Central memory CD8-positive, alpha-beta T cell (primary cell): ENCODE data around the gene SGMS1.
"Not testable (repeated sequence)": the region's sequence is repeated elsewhere in the genome, so short reads cannot be mapped to it uniquely, and the experiment has no call there.

Experiments used
- ATAC-seq: fragments of 150-1000 bp; cut with Tn5 transposase; replicated peaks from 2 replicates; pipeline ENCODE4 v1.10.0; 2022; ENCODE audit warnings: mild to moderate bottlenecking, moderate FRiP score, moderate number of reproducible peaks; ENCODE audit not compliant: poor library complexity, severe bottlenecking; ENCODE audit errors: extremely low read depth
- DNase-seq, 2 donors: peaks; one replicate each; pipeline ENCODE4 v3.0.0; 2021; ENCODE audit warnings: low spot score in 2 of 2
- H3K27ac Mint-ChIP-seq: one replicate; pipeline ENCODE4 v1.8.0; 2022; ENCODE audit warnings: low read depth, mild to moderate bottlenecking, moderate library complexity, mixed read lengths
- H3K27me3 Mint-ChIP-seq: one replicate; pipeline ENCODE4 v1.8.0; 2022; ENCODE audit warnings: mixed read lengths
- H3K36me3 Mint-ChIP-seq: one replicate; pipeline ENCODE4 v1.8.0; 2022; ENCODE audit warnings: mild to moderate bottlenecking, moderate library complexity, mixed read lengths; ENCODE audit not compliant: insufficient read depth
- H3K4me1 Mint-ChIP-seq: one replicate; pipeline ENCODE4 v1.8.0; 2022; ENCODE audit warnings: mixed read lengths
- H3K4me3 Mint-ChIP-seq: one replicate; pipeline ENCODE4 v1.8.0; 2022; ENCODE audit warnings: mild to moderate bottlenecking, moderate library complexity, mixed read lengths
- H3K9me3 Mint-ChIP-seq: one replicate; pipeline ENCODE4 v1.8.0; 2022; ENCODE audit warnings: mixed read lengths

Gene SGMS1

DNA sequence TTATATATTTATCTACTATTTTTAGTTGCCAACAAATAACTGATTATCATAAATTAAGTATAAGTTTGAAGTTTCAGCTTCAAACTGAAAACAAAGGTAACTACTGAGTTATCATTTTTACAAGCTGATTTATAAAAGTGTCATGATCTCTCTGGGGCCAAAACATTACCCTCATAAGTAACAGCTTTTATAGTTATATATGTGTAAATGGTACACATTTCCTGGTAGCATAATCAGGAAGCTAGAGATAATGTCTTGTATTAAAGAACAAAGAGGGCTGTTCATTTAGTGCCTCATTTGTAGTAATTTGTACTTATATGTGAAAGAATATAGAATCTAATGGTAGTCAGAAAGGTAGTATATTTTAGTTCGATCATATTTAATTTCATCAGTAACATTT lies 162.6 kb downstream of the SGMS1 start:
- no peak for DNase-seq
- H3K27me3 Mint-ChIP-seq = no peaks in the 10 kb centered on the region
- ATAC-seq = no peak
- no peak overlapping the region for H3K4me3 Mint-ChIP-seq
- peaks cover 12% of the 10 kb centered on the region for H3K36me3 Mint-ChIP-seq
- peaks cover 14% of the 10 kb centered on the region for H3K4me1 Mint-ChIP-seq
- H3K9me3 Mint-ChIP-seq = no peaks in the 10 kb centered on the region
- no peak overlapping the region for H3K27ac Mint-ChIP-seq

DNA sequence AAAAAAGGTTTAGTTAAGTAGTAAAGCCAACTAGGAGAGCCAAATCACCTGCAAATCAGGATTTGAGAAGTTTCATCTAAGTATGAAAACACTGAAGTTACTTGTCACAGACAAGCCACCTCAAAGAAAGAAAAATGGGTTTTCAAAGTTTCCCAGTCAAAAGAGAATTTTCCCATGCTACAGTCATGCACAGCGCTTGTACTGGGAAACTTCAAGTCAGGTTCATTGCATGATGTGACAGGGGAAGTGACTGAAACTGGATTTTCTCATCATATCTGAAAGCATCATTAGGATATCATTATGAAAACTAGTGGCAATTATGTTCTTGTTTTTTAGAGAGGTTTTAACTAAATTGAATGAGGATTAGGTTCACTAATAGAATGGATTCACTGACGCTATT lies 167.0 kb downstream of the SGMS1 start:
- DNase-seq (no peak), ATAC-seq (no peak)
- H3K36me3 Mint-ChIP-seq = peaks cover 10% of the 10 kb centered on the region
- peaks cover 18% of the 10 kb centered on the region for H3K4me1 Mint-ChIP-seq
- no peak overlapping the region for H3K4me3 Mint-ChIP-seq
- no peak overlapping the region for H3K27ac Mint-ChIP-seq
- no peaks in the 10 kb centered on the region for H3K27me3 Mint-ChIP-seq
- no peaks in the 10 kb centered on the region for H3K9me3 Mint-ChIP-seq

DNA sequence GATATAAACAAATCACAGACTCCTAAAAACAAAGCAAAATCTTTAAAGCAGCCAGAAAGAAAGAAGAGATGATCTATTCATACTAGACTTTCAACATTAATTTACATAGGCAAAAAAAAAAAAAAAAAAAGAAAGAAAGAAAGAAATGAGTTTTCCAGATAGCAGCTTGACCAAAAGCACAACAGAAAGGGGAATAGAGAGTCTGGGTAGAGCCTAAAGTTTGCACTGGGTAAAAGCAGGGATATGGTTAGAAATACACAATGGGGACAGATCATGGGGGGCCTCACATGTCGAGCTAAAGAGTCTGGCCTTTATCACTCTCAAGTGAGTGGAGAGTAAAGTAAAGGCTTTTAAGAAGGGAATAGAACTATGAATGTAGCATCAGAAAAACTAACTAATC lies 169.8 kb downstream of the SGMS1 start:
- Mint-ChIP-seq H3K27ac (peak overlapping the region; percentile 58), H3K9me3 (no peaks in the 10 kb centered on the region), H3K4me3 (no peak overlapping the region), H3K4me1 (peaks cover 18% of the 10 kb centered on the region), H3K36me3 (peaks cover 5% of the 10 kb centered on the region), H3K27me3 (no peaks in the 10 kb centered on the region)
- ATAC-seq = no peak
- no peak for DNase-seq

DNA sequence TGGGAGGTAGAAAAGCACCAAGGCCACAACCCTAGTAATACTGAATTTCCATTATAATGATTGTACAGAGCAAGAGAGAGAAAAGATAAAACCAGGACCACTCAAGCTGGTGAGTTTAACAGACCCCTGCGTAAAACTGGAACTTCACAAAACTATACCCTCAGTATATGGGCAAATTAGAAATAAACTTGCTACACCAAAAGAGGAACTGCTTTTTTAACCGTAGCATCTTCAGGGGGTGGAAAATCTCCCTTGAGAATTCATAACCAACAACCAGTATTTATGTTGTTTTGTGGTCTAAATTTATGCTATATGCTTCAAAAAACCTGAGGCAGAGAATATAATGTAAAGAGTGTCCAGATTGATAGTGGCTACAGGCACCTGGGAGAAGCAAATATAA lies 171.2 kb downstream of the SGMS1 start:
- Mint-ChIP-seq H3K27me3 (no peaks in the 10 kb centered on the region), H3K4me1 (peaks cover 18% of the 10 kb centered on the region), H3K4me3 (no peak overlapping the region), H3K27ac (peak overlapping the region; percentile 20), H3K36me3 (peaks cover 3% of the 10 kb centered on the region), H3K9me3 (no peaks in the 10 kb centered on the region)
- ATAC-seq = no peak
- no peak for DNase-seq

DNA sequence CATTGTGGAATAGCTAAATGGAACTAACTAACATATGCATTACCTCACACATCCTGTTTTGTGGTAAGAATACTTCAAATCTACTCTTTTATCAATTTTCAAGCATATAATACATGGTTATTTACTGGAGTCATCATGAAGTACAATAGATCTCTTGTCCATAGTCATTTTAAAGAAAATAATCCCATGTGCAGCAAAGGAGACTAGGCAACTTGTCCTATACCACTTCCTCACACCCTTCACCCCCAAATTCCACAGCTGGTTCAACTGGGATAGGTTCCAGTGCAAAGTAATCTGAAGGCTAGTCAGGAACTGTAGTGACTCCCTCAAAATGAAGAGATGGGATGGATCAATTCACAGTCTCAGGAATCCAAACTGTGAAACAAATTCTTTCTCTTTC lies 176.1 kb downstream of the SGMS1 start:
- Mint-ChIP-seq H3K36me3 (peaks cover 3% of the 10 kb centered on the region), H3K9me3 (no peaks in the 10 kb centered on the region), H3K4me3 (no peak overlapping the region), H3K27ac (no peak overlapping the region), H3K4me1 (peaks cover 11% of the 10 kb centered on the region), H3K27me3 (no peaks in the 10 kb centered on the region)
- ATAC-seq (no peak), DNase-seq (no peak)

DNA sequence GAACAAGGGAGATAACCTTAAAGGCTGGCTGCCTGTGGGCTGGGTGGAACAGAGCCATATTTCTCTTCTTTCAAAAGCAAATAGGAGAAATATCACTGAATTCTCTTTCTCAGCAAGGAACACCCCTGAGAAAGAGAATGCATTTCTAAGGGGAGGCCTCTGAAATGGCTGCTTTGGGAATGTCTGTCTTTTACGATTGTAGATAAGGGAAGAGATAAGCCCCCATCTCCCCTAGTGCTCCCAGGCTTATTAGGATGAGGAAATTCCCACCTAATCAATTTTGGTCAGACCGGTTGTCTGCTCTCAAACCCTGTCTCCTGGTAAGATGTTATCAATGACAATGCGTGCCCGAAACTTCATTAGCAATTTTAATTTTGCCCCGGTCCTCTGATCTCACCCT lies 178.0 kb downstream of the SGMS1 start:
- H3K4me1 Mint-ChIP-seq, H3K36me3 Mint-ChIP-seq, H3K27me3 Mint-ChIP-seq, ATAC-seq, H3K4me3 Mint-ChIP-seq, H3K9me3 Mint-ChIP-seq, DNase-seq, H3K27ac Mint-ChIP-seq: not testable (repeated sequence)

DNA sequence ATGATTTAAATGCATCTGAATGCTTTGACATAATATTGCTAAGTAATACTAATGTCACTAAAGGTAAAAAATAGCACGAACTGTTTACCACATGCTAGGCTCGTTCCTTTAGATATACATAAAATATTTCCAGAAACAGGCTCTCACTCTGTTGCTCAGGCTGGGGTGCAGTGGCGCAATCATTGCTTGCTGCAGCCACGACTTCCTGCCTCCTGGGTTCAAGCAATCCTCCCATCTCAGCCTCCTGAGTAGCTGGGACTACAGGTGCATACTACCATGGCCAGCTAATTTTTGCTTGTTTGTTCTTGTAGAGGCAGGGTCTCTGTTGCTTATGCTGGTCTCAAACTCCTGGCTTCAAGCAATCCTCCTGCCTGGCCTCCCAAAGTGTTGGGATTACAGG lies 183.3 kb downstream of the SGMS1 start:
- Mint-ChIP-seq H3K9me3 (no peaks in the 10 kb centered on the region), H3K36me3 (no peaks in the 10 kb centered on the region), H3K4me1 (peaks cover 15% of the 10 kb centered on the region), H3K27ac (no peak overlapping the region), H3K27me3 (no peaks in the 10 kb centered on the region), H3K4me3 (no peak overlapping the region)
- no peak for ATAC-seq
- no peak for DNase-seq

DNA sequence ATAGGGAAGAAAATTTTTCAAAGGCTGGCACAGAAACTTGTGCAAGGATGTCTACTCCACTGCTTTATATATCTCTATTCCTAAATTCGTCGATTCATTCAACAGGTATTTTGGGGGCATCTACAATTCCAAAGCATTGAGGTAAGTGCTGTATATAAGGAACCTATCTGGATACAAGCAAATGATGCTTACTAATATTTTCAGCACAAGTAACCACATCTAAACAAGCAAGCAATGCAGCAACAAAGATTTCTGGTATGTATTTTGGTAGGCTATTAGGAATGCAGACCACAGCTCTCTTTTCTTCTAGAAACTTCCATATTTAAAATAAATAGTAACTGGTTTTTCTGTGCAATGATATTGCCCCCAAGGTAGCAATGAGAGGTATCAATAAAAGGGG lies 183.9 kb downstream of the SGMS1 start:
- DNase-seq (no peak), ATAC-seq (no peak)
- Mint-ChIP-seq H3K36me3 (no peaks in the 10 kb centered on the region), H3K9me3 (no peaks in the 10 kb centered on the region), H3K4me3 (no peak overlapping the region), H3K27me3 (no peaks in the 10 kb centered on the region), H3K4me1 (peaks cover 15% of the 10 kb centered on the region), H3K27ac (no peak overlapping the region)

DNA sequence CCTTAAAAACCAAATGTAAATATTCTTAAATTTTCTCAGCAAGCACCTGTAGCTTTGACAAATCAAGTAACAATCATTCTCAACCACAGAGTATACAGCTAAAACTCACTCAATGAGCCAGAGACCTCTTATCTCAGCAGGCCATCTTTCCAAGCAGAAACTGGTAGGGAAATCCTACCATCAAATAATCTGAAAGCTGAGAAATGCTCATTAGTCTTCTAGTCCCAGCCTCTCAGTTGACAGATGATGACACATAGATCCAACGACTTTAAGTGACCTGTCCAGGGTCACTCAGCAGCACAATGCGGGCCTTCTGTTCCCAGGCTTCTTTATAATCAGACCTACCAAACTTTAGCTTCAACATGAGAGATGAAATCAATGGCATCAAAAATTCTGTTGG lies 184.6 kb downstream of the SGMS1 start:
- no peaks in the 10 kb centered on the region for H3K9me3 Mint-ChIP-seq
- DNase-seq (no peak), ATAC-seq (no peak)
- H3K4me3 Mint-ChIP-seq = no peak overlapping the region
- peaks cover 18% of the 10 kb centered on the region for H3K4me1 Mint-ChIP-seq
- H3K27ac Mint-ChIP-seq = no peak overlapping the region
- H3K36me3 Mint-ChIP-seq = no peaks in the 10 kb centered on the region
- no peaks in the 10 kb centered on the region for H3K27me3 Mint-ChIP-seq

DNA sequence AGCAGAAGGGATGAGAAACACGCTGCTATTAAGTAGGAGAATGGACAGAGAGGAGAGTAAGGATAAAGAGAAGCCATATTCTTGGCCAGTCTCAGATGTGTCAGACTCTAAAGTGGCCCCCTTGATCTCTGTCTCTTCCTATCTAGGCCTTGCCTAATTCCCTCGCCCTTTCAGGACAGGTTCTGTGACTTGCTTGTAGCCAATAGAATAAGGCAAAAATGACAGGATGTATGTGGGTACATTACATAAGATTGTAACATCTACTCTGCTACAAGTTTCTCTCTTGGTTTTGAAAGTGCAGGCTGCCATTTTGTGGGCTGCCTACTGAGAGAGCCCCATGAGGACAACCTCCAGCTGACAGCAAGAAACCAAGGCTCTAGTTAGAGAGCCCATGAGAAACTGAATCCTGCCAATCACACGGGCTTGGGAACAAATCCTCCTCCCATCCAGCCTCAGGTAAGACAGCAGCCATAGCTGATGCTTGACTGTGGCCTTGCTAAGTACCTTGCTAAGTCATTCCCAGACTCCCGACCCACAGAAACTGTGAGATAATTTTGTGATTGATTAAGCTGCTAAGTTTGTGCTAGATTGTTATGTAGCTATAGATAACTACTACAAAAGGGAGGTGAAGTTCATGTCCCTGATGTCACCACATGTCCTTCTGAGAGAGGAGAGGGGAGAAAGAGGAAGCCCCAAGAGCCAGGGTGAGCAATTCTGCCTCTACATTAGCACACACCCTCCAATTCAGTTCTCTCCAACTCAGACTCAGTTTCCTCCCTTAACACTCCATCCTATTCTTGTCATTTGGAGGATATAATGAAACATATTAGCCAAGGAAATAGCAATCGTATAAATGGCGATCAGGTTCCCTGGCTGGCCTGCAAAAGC lies 185.5 kb downstream of the SGMS1 start:
- Mint-ChIP-seq H3K36me3 (no peaks in the 10 kb centered on the region), H3K27ac (peak overlapping the region; percentile 49), H3K9me3 (no peaks in the 10 kb centered on the region), H3K27me3 (no peaks in the 10 kb centered on the region), H3K4me1 (peaks cover 24% of the 10 kb centered on the region), H3K4me3 (no peak overlapping the region)
- no peak for DNase-seq
- ATAC-seq = no peak

DNA sequence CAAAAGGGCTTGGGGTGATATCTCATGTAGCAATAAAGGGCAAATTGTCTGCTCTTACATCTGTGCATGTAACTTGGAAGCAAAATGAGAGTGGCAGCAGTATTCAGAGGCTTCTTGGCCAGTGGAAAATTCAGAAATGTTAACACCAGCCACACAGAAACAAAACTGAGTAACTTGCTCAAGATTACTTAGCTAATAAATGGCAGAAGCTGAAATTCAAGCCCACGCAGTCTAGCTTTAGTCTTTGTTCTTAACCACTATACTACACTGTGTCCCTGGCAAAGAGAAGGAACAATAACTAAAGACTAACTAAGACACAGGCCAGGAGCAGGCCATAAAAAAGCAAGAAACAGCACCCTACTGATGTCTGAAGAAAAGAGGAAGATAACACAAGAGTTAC lies 186.5 kb downstream of the SGMS1 start:
- DNase-seq (no peak), ATAC-seq (no peak)
- H3K36me3 Mint-ChIP-seq = no peaks in the 10 kb centered on the region
- H3K4me3 Mint-ChIP-seq = no peak overlapping the region
- H3K27me3 Mint-ChIP-seq = no peaks in the 10 kb centered on the region
- H3K4me1 Mint-ChIP-seq = peaks cover 32% of the 10 kb centered on the region
- peak overlapping the region; percentile 49 for H3K27ac Mint-ChIP-seq
- no peaks in the 10 kb centered on the region for H3K9me3 Mint-ChIP-seq

DNA sequence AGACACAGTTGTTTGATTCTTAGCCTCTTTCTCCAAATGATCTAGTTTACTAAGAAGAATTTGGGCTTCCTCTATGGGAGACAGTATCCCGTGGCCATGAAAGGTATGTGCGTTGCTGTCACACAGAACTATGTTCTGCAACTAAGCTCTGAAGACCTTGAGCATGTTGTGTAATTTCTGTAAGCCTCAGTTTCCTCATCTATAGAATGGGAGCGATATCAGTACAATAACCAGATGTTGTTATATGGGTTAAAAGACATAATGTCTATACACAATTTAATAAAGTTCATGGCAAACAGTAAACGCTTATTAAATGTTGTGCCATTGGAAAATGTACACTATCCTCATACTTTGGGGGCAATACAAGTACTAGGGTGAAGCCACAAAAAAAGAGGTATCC lies 187.0 kb downstream of the SGMS1 start:
- ATAC-seq (no peak), DNase-seq (no peak)
- H3K27ac Mint-ChIP-seq = no peak overlapping the region
- no peaks in the 10 kb centered on the region for H3K27me3 Mint-ChIP-seq
- H3K36me3 Mint-ChIP-seq = no peaks in the 10 kb centered on the region
- H3K4me3 Mint-ChIP-seq = no peak overlapping the region
- H3K4me1 Mint-ChIP-seq = peaks cover 36% of the 10 kb centered on the region
- H3K9me3 Mint-ChIP-seq = no peaks in the 10 kb centered on the region

DNA sequence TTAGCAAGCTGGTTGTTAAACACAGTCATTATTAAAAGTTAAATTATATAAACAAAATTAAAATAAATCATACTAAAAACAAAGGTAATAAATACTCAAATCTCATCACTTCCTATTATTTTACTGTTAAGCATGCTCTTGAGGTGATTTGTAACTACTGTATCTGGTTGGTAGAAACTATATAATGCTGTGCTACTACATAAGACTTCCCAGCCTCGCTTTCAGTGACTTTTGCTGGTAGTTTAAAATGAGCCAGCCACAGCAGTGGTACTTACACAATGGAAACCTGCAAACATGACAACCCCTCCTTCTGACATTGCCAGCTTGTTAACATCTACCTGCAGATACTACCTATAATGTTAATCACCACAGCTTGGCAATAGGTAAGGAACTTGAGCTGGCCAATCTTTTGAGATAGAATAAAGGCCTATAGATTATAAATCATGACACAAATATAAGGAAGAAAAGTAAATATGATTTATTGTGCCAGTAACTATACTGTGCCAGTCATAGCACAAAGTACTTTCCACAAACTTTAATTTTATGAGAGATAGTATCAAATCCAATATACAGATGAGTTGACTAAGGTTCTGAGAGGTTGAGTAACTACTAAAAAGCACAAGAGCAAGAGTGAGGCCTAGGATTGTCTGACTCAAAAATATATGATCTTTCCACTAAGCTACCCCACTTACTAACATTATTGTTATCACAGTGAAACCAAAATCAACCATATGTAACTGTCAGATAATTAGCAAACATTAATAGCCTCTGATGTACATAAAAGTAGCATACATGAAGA lies 191.3 kb downstream of the SGMS1 start:
- ATAC-seq (peak; percentile 33), DNase-seq (no peak)
- Mint-ChIP-seq H3K27me3 (no peaks in the 10 kb centered on the region), H3K4me1 (peaks cover 32% of the 10 kb centered on the region), H3K36me3 (peaks cover 2% of the 10 kb centered on the region), H3K4me3 (no peak overlapping the region), H3K9me3 (no peaks in the 10 kb centered on the region), H3K27ac (peak overlapping the region; percentile 77)
